Measurements from ENCODE around the gene PTBP1.
"Not testable (repeated sequence)": the region's sequence is repeated elsewhere in the genome, so short reads cannot be mapped to it uniquely, and the experiment has no call there.

The PTBP1 gene

DNA sequence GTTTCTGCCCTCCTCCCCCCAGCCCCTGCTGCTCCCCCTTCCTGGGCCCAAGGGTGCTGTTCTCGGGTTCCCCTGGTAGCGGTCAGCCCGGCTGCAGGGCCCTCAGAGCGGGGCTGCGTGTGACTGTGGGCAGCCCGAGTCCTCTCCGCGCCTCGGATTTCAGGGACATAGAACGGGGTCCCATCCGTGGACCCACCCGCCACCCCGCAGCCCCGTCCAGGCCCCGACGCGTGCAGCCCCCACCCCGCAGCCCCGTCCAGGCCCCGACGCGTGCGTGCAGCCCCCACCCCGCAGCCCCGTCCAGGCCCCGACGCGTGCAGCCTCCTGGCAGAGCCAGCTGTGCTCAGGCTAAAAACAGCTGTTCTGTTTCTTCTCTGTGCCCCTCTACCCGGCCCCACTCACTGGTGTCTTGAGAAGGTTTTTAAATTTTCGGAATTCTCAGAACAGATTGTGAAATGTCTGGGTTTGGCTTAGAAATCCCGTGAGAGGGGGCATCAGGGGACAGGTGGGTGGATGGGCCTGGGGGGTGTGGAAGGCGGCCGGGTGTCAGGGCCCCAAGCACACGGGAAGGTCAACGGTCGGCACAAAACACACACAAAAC lies 38.1 kb downstream of the PTBP1 start:
- DNase-seq (ENCODE audit: low read depth) = no peak
- TF ChIP-seq CTCF (conservative IDR thresholded peaks at IDR 0.05; ENCODE audit: low read length) = no peak
- H3K4me3 ChIP-seq (ENCODE audit: low read length) = no peak overlapping the region

DNA sequence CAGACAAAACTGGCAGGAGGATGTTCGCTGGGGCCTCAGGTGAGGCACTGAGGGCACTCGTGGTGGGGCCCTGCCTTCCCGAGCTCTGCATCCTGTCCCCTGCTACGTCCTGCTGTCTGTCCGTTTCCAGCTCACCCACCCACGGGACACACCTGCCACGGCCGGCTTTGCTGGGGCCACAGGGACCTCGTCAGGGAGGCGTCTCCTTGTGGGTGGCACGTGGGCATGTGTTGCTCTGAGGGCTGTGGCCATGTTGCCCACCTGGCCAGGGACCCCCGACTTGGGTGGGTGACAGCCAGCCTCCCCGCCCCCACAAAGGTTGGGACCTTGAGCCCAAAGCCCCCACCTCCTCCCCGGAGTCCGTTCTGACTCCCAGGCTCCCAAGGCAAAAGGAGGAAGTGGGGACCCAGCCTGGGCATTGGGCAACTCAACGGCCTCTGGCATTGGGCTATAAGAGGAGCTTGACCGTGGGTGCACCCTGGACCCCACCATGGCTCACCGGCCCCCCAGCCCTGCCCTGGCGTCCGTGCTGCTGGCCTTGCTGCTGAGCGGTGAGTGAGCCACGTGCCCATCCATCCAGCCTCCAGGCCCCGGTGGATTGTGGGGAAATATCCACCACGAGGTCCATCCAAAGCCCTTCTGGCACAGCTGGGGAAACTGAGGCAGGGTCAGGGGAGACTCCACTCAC lies 43.4 kb downstream of the PTBP1 start, which contains the start of gene PRTN3:
TSS of gene PRTN3 (plus strand) at position 481 of the 688 bp plus-strand sequence. CDS start at position 491, 10 bp downstream.
- no peak for DNase-seq (ENCODE audit: low read depth)
- no peak for TF ChIP-seq CTCF (conservative IDR thresholded peaks at IDR 0.05; ENCODE audit: low read length)
- H3K4me3 ChIP-seq (ENCODE audit: low read length) = no peak within 1 kb of the TSS

GRCh38 chr19:842802-843179 lies 45.5 kb downstream of the PTBP1 start:
- DNase-seq (ENCODE audit: low read depth); H3K4me3 ChIP-seq (ENCODE audit: low read length): not testable (repeated sequence)

- no peak for DNase-seq (ENCODE audit: low read depth)
- TF ChIP-seq CTCF (conservative IDR thresholded peaks at IDR 0.05; ENCODE audit: low read length) = peak; percentile 5; the same call in 1 of the 2 replicates
- H3K4me3 ChIP-seq (ENCODE audit: low read length) = no peak overlapping the region
Observed at GRCh38 chr19:843180-843835, 46.1 kb downstream of the PTBP1 start.

DNA sequence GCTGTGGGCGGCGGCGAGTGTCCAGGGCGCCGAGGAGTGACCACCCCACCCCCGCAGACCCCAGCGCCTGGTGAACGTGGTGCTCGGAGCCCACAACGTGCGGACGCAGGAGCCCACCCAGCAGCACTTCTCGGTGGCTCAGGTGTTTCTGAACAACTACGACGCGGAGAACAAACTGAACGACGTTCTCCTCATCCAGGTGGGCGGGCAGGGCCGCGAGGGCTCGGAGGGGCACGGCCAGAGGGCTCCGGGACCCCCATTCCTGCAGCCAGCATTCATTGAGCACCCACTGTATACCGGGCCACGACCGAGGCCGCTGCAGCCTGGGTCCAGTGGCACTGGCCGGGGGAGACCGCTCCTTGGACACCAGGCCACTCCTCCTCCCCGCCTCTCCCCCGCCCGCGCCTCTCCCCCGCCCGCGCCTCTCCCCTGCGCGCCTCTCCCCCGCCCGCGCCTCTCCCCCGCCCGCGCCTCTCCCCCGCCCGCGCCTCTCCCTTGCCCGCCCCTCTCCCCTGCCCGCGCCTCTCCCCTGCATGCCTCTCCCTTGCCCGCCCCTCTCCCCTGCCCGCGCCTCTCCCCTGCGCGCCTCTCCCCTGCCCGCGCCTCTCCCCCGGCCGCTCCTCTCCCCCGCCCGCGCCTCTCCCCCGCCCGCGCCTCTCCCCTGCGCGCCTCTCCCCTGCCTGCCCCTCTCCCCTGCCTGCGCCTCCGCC lies 46.7 kb downstream of the PTBP1 start:
- TF ChIP-seq CTCF (conservative IDR thresholded peaks at IDR 0.05; ENCODE audit: low read length) = no peak
- DNase-seq (ENCODE audit: low read depth) = no peak
- no peak overlapping the region for H3K4me3 ChIP-seq (ENCODE audit: low read length)

- TF ChIP-seq CTCF (conservative IDR thresholded peaks at IDR 0.05; ENCODE audit: low read length) = no peak
- no peak overlapping the region for H3K4me3 ChIP-seq (ENCODE audit: low read length)
- DNase-seq (ENCODE audit: low read depth) = no peak
Observed at GRCh38 chr19:844546-844971, 47.3 kb downstream of the PTBP1 start.
